ENCODE measurements around the gene A3GALT2.

Gene A3GALT2

GRCh38 chr1:33347650-33347992, 26.7 kb upstream of the A3GALT2 start:
- no peak for TF ChIP-seq CTCF (conservative IDR thresholded peaks at IDR 0.05; ENCODE audit: low read depth, low read length)
- DNase-seq (ENCODE audit: low read depth), result no peak
- H3K4me3 ChIP-seq (ENCODE audit: low read length), result peak overlapping the region; percentile 93

- no peak for DNase-seq (ENCODE audit: low read depth)
- no peak for TF ChIP-seq CTCF (conservative IDR thresholded peaks at IDR 0.05; ENCODE audit: low read depth, low read length)
- peak overlapping the region; percentile 93 for H3K4me3 ChIP-seq (ENCODE audit: low read length)
These were observed 26.2 kb upstream of the A3GALT2 start for GRCh38 chr1:33346927-33347649.

GRCh38 chr1:33346533-33346926, 25.6 kb upstream of the A3GALT2 start:
- H3K4me3 ChIP-seq (ENCODE audit: low read length), result peak overlapping the region; percentile 93
- TF ChIP-seq CTCF (conservative IDR thresholded peaks at IDR 0.05; ENCODE audit: low read depth, low read length), result no peak

GRCh38 chr1:33344896-33345560, 24.1 kb upstream of the A3GALT2 start:
- DNase-seq (ENCODE audit: low read depth), result no peak
- no peak for TF ChIP-seq CTCF (conservative IDR thresholded peaks at IDR 0.05; ENCODE audit: low read depth, low read length)
- H3K4me3 ChIP-seq (ENCODE audit: low read length), result no peak overlapping the region

More at GRCh38 chr1:33346533-33346926, 25.6 kb upstream of the A3GALT2 start:
- DNase-seq (ENCODE audit: low read depth), result no peak

GRCh38 chr1:33343539-33343938, 22.6 kb upstream of the A3GALT2 start:
- no peak for TF ChIP-seq CTCF (conservative IDR thresholded peaks at IDR 0.05; ENCODE audit: low read depth, low read length)
- no peak overlapping the region for H3K4me3 ChIP-seq (ENCODE audit: low read length)
- peak; percentile 82 for DNase-seq (ENCODE audit: low read depth)

GRCh38 chr1:33342041-33342723, 21.3 kb upstream of the A3GALT2 start:
- TF ChIP-seq CTCF (conservative IDR thresholded peaks at IDR 0.05; ENCODE audit: low read depth, low read length), result peak; percentile 8
- peak; percentile 98 for DNase-seq (ENCODE audit: low read depth)
- H3K4me3 ChIP-seq (ENCODE audit: low read length), result peak overlapping the region; percentile 4

Data from retinal pigment epithelial cell (primary cell).